Keratinocyte (primary cell): ENCODE measurements around the gene OTOP1. TPM values are rescaled to one million over a fixed set of nuclear protein-coding genes. Genes with fewer than 3 reads are reported as not detected.
"Not testable (repeated sequence)": the region's sequence is repeated elsewhere in the genome, so short reads cannot be mapped to it uniquely, and the experiment has no call there.

Experiments
- DNase-seq: peaks from one replicate; pipeline ENCODE4 v3.0.0-alpha.2; 2011; ENCODE audit warnings: low read depth, missing footprints, low spot score
- FAIRE-seq: peaks from 2 replicates; lab custom pipeline; 2011; peaks lifted over from hg19 to GRCh38; lab: Jason Lieb, UNC
- H2AFZ ChIP-seq: 2 replicates; pipeline ENCODE4 v1.6.0; 2012; ENCODE audit warnings: low read length, control low read depth, inconsistent platforms; ENCODE audit not compliant: control insufficient read depth
- H3K27ac ChIP-seq: 2 replicates; pipeline ENCODE4 v1.5.1; 2011; ENCODE audit warnings: low read length; ENCODE audit not compliant: control insufficient read depth, insufficient read depth
- H3K27me3 ChIP-seq: 3 replicates; pipeline ENCODE4 v1.6.0; 2011; ENCODE audit warnings: low read length; ENCODE audit not compliant: control insufficient read depth, insufficient read depth; ENCODE audit errors: extremely low read depth
- H3K36me3 ChIP-seq, 2 experiments: 2 replicates in 1 of 2; 3 replicates in 1 of 2; pipeline ENCODE4 v1.5.1; 2011; ENCODE audit warnings: low read length in 2 of 2, mild to moderate bottlenecking in 1 of 2; ENCODE audit not compliant: control insufficient read depth in 2 of 2, insufficient read depth in 2 of 2; ENCODE audit errors: extremely low read depth in 1 of 2
- H3K4me1 ChIP-seq: 3 replicates; pipeline ENCODE4 v1.5.1; 2011; ENCODE audit warnings: low read length; ENCODE audit not compliant: control insufficient read depth, insufficient read depth; ENCODE audit errors: extremely low read depth
- H3K4me2 ChIP-seq: 3 replicates; pipeline ENCODE4 v1.6.0; 2011; ENCODE audit warnings: low read depth, low read length; ENCODE audit not compliant: control insufficient read depth, insufficient read depth; ENCODE audit errors: extremely low read depth
- H3K4me3 ChIP-seq, 3 experiments: fragments of 200-600 bp in 1 of 3; sonication (generic) in 1 of 3; 2 replicates in 2 of 3; 3 replicates in 1 of 3; pipeline ENCODE4 v1.5.1; 2011 to 2016; ENCODE audit warnings: low read length in 3 of 3, mild to moderate bottlenecking in 3 of 3, control low read depth in 2 of 3, inconsistent platforms in 1 of 3, low read depth in 1 of 3, mixed read lengths in 1 of 3, mixed run types in 1 of 3, moderate library complexity in 1 of 3; ENCODE audit not compliant: control insufficient read depth in 2 of 3, insufficient read depth in 2 of 3; ENCODE audit errors: extremely low read depth in 1 of 3
- H3K79me2 ChIP-seq: 2 replicates; pipeline ENCODE4 v1.6.0; 2012; ENCODE audit warnings: low read length; ENCODE audit not compliant: control insufficient read depth, insufficient read depth
- H3K9ac ChIP-seq: 3 replicates; pipeline ENCODE4 v1.6.0; 2011; ENCODE audit warnings: low read length; ENCODE audit not compliant: control insufficient read depth, insufficient read depth; ENCODE audit errors: extremely low read depth
- H3K9me1 ChIP-seq: 3 replicates; pipeline ENCODE4 v1.6.0; 2011; ENCODE audit warnings: low read length; ENCODE audit not compliant: control insufficient read depth, insufficient read depth; ENCODE audit errors: extremely low read depth
- H3K9me3 ChIP-seq: 2 replicates; pipeline ENCODE4 v1.5.1; 2012; ENCODE audit warnings: low read depth, low read length; ENCODE audit not compliant: control insufficient read depth
- H4K20me1 ChIP-seq: 3 replicates; pipeline ENCODE4 v1.6.0; 2011; ENCODE audit warnings: low read length; ENCODE audit not compliant: control insufficient read depth, insufficient read depth; ENCODE audit errors: extremely low read depth
- EZH2 ChIP-seq: IDR thresholded peaks from one replicate; pipeline ENCODE4 v1.6.1; 2012; ENCODE audit warnings: inconsistent platforms, mild to moderate bottlenecking, low read length, moderate library complexity
- dilution Hi-C: fragments of 300-500 bp; cut with MboI; formaldehyde crosslinking; loops from one replicate; pipeline ENCODE4 v1.7.0; 2020; ENCODE audit warnings: low sequenced_read_pairs; ENCODE audit not compliant: extremely low pct_ligation_motif_present
- polyA plus RNA-seq, 5 experiments: library from polyadenylated mRNA; depleted of rRNA in 3 of 5; stranded (reverse) in 3 of 5; stranded (forward) in 1 of 5; unstranded in 1 of 5; fragments of >200 nt; gene quantifications; 1 replicate in 1 of 5; 2 replicates in 3 of 5; 3 replicates in 1 of 5; pipeline versions ENCODE4 v1.2.1 to v1.2.3, GENCODE V29; 2011 to 2012; ENCODE audit warnings: missing spikeins in 2 of 5, low read depth in 1 of 5, low replicate concordance in 1 of 5
- TF ChIP-seq, protein P1 (sequence below), 3 experiments: IDR thresholded peaks in 1 of 3; conservative IDR thresholded peaks in 1 of 3; optimal IDR thresholded peaks in 1 of 3; 2 replicates in 2 of 3; 3 replicates in 1 of 3; pipeline versions ENCODE3 to v1.5.1; 2011; ENCODE audit warnings: low read length in 3 of 3, mild to moderate bottlenecking in 3 of 3, moderate library complexity in 2 of 3, control low read depth in 1 of 3, inconsistent platforms in 1 of 3; ENCODE audit not compliant: insufficient read depth in 2 of 3; ENCODE audit errors: extremely low read depth in 1 of 3

OTOP1 gene
- polyA plus RNA-seq, 1 donor (not counting 4 experiments of a cell fraction or from before 2014, with no cell fraction given), result not detected

DNA sequence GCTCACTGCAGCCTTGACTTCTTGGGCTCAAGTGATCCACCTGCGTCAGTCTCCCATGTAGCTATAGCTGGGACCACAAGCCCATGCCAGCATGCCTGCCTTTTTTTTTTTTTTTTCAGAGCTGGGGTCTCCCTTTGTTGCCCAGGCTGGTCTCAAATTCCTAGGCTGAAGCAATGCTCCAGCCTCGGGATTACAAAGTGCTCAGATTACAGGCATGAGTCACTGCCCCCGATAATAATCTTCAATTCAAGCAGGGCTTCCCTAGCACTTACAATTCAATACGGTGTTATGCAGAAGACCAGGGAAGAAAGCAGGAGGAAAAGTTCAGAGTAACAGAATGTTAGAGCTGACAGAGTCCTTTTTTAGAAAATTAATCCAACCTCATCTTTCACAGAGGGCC lies 26.1 kb downstream of the OTOP1 start:
- no peak overlapping the region for H3K27ac ChIP-seq
- H3K79me2 ChIP-seq, result no peaks in the 10 kb centered on the region
- no peak overlapping the region for H2AFZ ChIP-seq
- no peaks in the 10 kb centered on the region for H3K36me3 ChIP-seq
- TF ChIP-seq EZH2, result no peak
- TF ChIP-seq, protein P1, sequence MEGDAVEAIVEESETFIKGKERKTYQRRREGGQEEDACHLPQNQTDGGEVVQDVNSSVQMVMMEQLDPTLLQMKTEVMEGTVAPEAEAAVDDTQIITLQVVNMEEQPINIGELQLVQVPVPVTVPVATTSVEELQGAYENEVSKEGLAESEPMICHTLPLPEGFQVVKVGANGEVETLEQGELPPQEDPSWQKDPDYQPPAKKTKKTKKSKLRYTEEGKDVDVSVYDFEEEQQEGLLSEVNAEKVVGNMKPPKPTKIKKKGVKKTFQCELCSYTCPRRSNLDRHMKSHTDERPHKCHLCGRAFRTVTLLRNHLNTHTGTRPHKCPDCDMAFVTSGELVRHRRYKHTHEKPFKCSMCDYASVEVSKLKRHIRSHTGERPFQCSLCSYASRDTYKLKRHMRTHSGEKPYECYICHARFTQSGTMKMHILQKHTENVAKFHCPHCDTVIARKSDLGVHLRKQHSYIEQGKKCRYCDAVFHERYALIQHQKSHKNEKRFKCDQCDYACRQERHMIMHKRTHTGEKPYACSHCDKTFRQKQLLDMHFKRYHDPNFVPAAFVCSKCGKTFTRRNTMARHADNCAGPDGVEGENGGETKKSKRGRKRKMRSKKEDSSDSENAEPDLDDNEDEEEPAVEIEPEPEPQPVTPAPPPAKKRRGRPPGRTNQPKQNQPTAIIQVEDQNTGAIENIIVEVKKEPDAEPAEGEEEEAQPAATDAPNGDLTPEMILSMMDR (optimal IDR thresholded peaks at IDR 0.05 in 1 of 3, IDR thresholded peaks at IDR 0.05 in 1 of 3, conservative IDR thresholded peaks at IDR 0.05 in 1 of 3; ENCODE audit: extremely low read depth in 1 of 3, insufficient read depth in 2 of 3, low read length in 3 of 3), result no peak
- no peak for FAIRE-seq
- H3K27me3 ChIP-seq, result peaks cover 7% of the 10 kb centered on the region
- dilution Hi-C loops, result no loop called here
- peaks cover 14% of the 10 kb centered on the region for H3K4me1 ChIP-seq
- DNase-seq, result no peak
- H3K4me2 ChIP-seq, result no peak overlapping the region
- no peaks in the 10 kb centered on the region for H4K20me1 ChIP-seq
- no peak overlapping the region for H3K9ac ChIP-seq
- H3K9me1 ChIP-seq, result no peaks in the 10 kb centered on the region
- no peak overlapping the region for H3K4me3 ChIP-seq
- H3K9me3 ChIP-seq, result no peaks in the 10 kb centered on the region

GRCh38 chr4:4195354-4195753 lies 31.4 kb downstream of the OTOP1 start:
- no peaks in the 10 kb centered on the region for H3K79me2 ChIP-seq
- DNase-seq, result no peak

GRCh38 chr4:4188557-4188956 lies 38.2 kb downstream of the OTOP1 start:
- dilution Hi-C loops, H3K79me2 ChIP-seq, H3K9me1 ChIP-seq, DNase-seq, H3K9me3 ChIP-seq, H3K4me2 ChIP-seq, H3K27me3 ChIP-seq, H3K36me3 ChIP-seq, H3K9ac ChIP-seq, H4K20me1 ChIP-seq, H2AFZ ChIP-seq, H3K27ac ChIP-seq, H3K4me3 ChIP-seq, H3K4me1 ChIP-seq: not testable (repeated sequence)
- FAIRE-seq, result peak; percentile 26

More at GRCh38 chr4:4195354-4195753, 31.4 kb downstream of the OTOP1 start:
- Histone ChIP-seq H3K36me3 (no peaks in the 10 kb centered on the region), H3K4me2 (no peak overlapping the region), H2AFZ (no peak overlapping the region), H3K4me1 (no peaks in the 10 kb centered on the region), H3K9me1 (no peaks in the 10 kb centered on the region), H4K20me1 (no peaks in the 10 kb centered on the region), H3K9me3 (no peaks in the 10 kb centered on the region), H3K4me3 (no peak overlapping the region), H3K27ac (no peak overlapping the region), H3K9ac (no peak overlapping the region), H3K27me3 (no peaks in the 10 kb centered on the region)
- dilution Hi-C loops, result no loop called here
- no peak for FAIRE-seq
- TF ChIP-seq, protein P1 (optimal IDR thresholded peaks at IDR 0.05 in 1 of 3, IDR thresholded peaks at IDR 0.05 in 1 of 3, conservative IDR thresholded peaks at IDR 0.05 in 1 of 3; ENCODE audit: extremely low read depth in 1 of 3, insufficient read depth in 2 of 3, low read length in 3 of 3), result no peak
- no peak for TF ChIP-seq EZH2
